Erythroblast (primary cell): ENCODE results near the gene VSIR.

Source experiments
- DNase-seq, 2 experiments: peaks; one replicate each; lab custom pipeline; 2025; lab: John Stamatoyannopoulos, UW
- GATA1 ChIP-seq: IDR thresholded peaks from 2 replicates; pipeline ENCODE4 v1.6.1; 2011; ENCODE audit warnings: low read depth, mild to moderate bottlenecking, control low read depth, low read length, moderate library complexity
- POLR2A ChIP-seq: IDR thresholded peaks from 2 replicates; pipeline ENCODE4 v1.6.1; 2011; ENCODE audit warnings: mild to moderate bottlenecking, low read length

Gene VSIR

GRCh38 chr10:71712572-71713134, 60.7 kb downstream of the VSIR start:
- TF ChIP-seq POLR2A (no peak), GATA1 (no peak)
- peak in 1 of 2 experiments; percentile 56 for DNase-seq

- no peak for TF ChIP-seq GATA1
- no peak for TF ChIP-seq POLR2A
- DNase-seq: no peak
Measured at GRCh38 chr10:71712170-71712569, 61.1 kb downstream of the VSIR start.

GRCh38 chr10:71711052-71711623, 62.2 kb downstream of the VSIR start:
- no peak for DNase-seq
- no peak for TF ChIP-seq GATA1
- TF ChIP-seq POLR2A: no peak

- no peak for DNase-seq
- no peak for TF ChIP-seq POLR2A
- no peak for TF ChIP-seq GATA1
Measured at GRCh38 chr10:71710519-71710918, 62.8 kb downstream of the VSIR start.

GRCh38 chr10:71708897-71709882, 64.1 kb downstream of the VSIR start:
- no peak for DNase-seq
- no peak for TF ChIP-seq POLR2A
- no peak for TF ChIP-seq GATA1

GRCh38 chr10:71708301-71708703, 65.0 kb downstream of the VSIR start:
- TF ChIP-seq POLR2A (no peak), GATA1 (no peak)
- peak; percentile 56 to 73 for DNase-seq

- TF ChIP-seq GATA1: no peak
- no peak for TF ChIP-seq POLR2A
- no peak for DNase-seq
Measured at GRCh38 chr10:71707240-71707789, 66.0 kb downstream of the VSIR start.

- TF ChIP-seq POLR2A: no peak
- TF ChIP-seq GATA1: no peak
- DNase-seq: no peak
Measured at GRCh38 chr10:71706216-71707121, 66.9 kb downstream of the VSIR start.

GRCh38 chr10:71705582-71705981, 67.7 kb downstream of the VSIR start:
- no peak for DNase-seq
- TF ChIP-seq POLR2A (no peak), GATA1 (no peak)

GRCh38 chr10:71704816-71705215, 68.5 kb downstream of the VSIR start:
- TF ChIP-seq POLR2A: no peak
- TF ChIP-seq GATA1: no peak
- no peak for DNase-seq

GRCh38 chr10:71703577-71703976, 69.7 kb downstream of the VSIR start:
- DNase-seq: no peak
- TF ChIP-seq POLR2A: no peak
- TF ChIP-seq GATA1: no peak

- TF ChIP-seq GATA1: no peak
- TF ChIP-seq POLR2A: no peak
- DNase-seq: no peak
Measured at GRCh38 chr10:71701496-71702132, 71.7 kb downstream of the VSIR start.
